Osteocyte (in vitro differentiated cells): ENCODE measurements around the gene TMEM132C. TPM values are rescaled to one million over a fixed set of nuclear protein-coding genes. Genes with fewer than 3 reads are reported as not detected.

ENCODE experiments used
- DNase-seq: peaks from one replicate; pipeline ENCODE4 v3.0.0; 2021; ENCODE audit warnings: mixed read lengths; ENCODE audit not compliant: unreplicated experiment; ENCODE audit errors: extremely low spot score
- H3K27ac Mint-ChIP-seq: one replicate; pipeline ENCODE4 v1.8.0; 2021; ENCODE audit warnings: mild to moderate bottlenecking, mixed read lengths; ENCODE audit not compliant: unreplicated experiment
- H3K27me3 Mint-ChIP-seq: one replicate; pipeline ENCODE4 v1.8.0; 2021; ENCODE audit warnings: mixed read lengths; ENCODE audit not compliant: unreplicated experiment
- H3K36me3 Mint-ChIP-seq: one replicate; pipeline ENCODE4 v1.8.0; 2021; ENCODE audit warnings: mixed read lengths; ENCODE audit not compliant: unreplicated experiment
- H3K4me1 Mint-ChIP-seq: one replicate; pipeline ENCODE4 v1.8.0; 2021; ENCODE audit warnings: mixed read lengths; ENCODE audit not compliant: unreplicated experiment
- H3K4me3 Mint-ChIP-seq: one replicate; pipeline ENCODE4 v1.8.0; 2021; ENCODE audit warnings: mild to moderate bottlenecking, moderate library complexity, mixed read lengths; ENCODE audit not compliant: unreplicated experiment
- H3K9me3 Mint-ChIP-seq: one replicate; pipeline ENCODE4 v1.8.0; 2021; ENCODE audit warnings: mixed read lengths; ENCODE audit not compliant: unreplicated experiment
- CTCF ChIP-seq: fragments of 200-600 bp; sonication (generic); IDR thresholded peaks from 2 replicates; pipeline ENCODE4 v1.5.0; 2021; ENCODE audit warnings: antibody characterized with exemption, mild to moderate bottlenecking, moderate library complexity
- total RNA-seq: library from RNA; stranded (reverse); gene quantifications from 2 replicates; pipeline ENCODE4 v1.2.1, GENCODE V29; 2021

Gene TMEM132C
- total RNA-seq, 1 donor from 2014 or later: not detected

- H3K27me3 Mint-ChIP-seq: no peaks in the 10 kb centered on the region
- H3K9me3 Mint-ChIP-seq: peaks cover 23% of the 10 kb centered on the region
- no peak for DNase-seq
- H3K27ac Mint-ChIP-seq: no peak overlapping the region
- H3K4me3 Mint-ChIP-seq: no peak overlapping the region
- TF ChIP-seq CTCF: no peak
- no peaks in the 10 kb centered on the region for H3K4me1 Mint-ChIP-seq
- no peaks in the 10 kb centered on the region for H3K36me3 Mint-ChIP-seq
Observed at GRCh38 chr12:128337071-128337345, 70.0 kb downstream of the TMEM132C start.

- Mint-ChIP-seq H3K27me3 (no peaks in the 10 kb centered on the region), H3K36me3 (no peaks in the 10 kb centered on the region), H3K9me3 (peaks cover 23% of the 10 kb centered on the region), H3K4me3 (no peak overlapping the region), H3K4me1 (no peaks in the 10 kb centered on the region), H3K27ac (no peak overlapping the region)
- no peak for DNase-seq
- TF ChIP-seq CTCF: no peak
Observed at GRCh38 chr12:128337431-128338170, 70.6 kb downstream of the TMEM132C start.

GRCh38 chr12:128338386-128339125, 71.6 kb downstream of the TMEM132C start:
- Mint-ChIP-seq H3K4me3 (no peak overlapping the region), H3K27ac (no peak overlapping the region), H3K36me3 (no peaks in the 10 kb centered on the region), H3K4me1 (no peaks in the 10 kb centered on the region), H3K9me3 (peaks cover 23% of the 10 kb centered on the region), H3K27me3 (no peaks in the 10 kb centered on the region)
- no peak for TF ChIP-seq CTCF
- DNase-seq: no peak

GRCh38 chr12:128339126-128339520, 72.2 kb downstream of the TMEM132C start:
- DNase-seq: no peak
- no peak for TF ChIP-seq CTCF
- H3K4me1 Mint-ChIP-seq: no peaks in the 10 kb centered on the region
- H3K9me3 Mint-ChIP-seq: peaks cover 23% of the 10 kb centered on the region
- H3K4me3 Mint-ChIP-seq: no peak overlapping the region
- no peaks in the 10 kb centered on the region for H3K27me3 Mint-ChIP-seq
- no peak overlapping the region for H3K27ac Mint-ChIP-seq
- H3K36me3 Mint-ChIP-seq: no peaks in the 10 kb centered on the region

GRCh38 chr12:128339631-128340030, 72.7 kb downstream of the TMEM132C start:
- Mint-ChIP-seq H3K27me3 (no peaks in the 10 kb centered on the region), H3K27ac (no peak overlapping the region), H3K4me1 (no peaks in the 10 kb centered on the region), H3K4me3 (no peak overlapping the region), H3K9me3 (peaks cover 24% of the 10 kb centered on the region), H3K36me3 (no peaks in the 10 kb centered on the region)
- no peak for DNase-seq
- TF ChIP-seq CTCF: no peak
